HG03103 (cell line): ENCODE measurements around the gene PPP1R14C.

Experiments
- ATAC-seq: cut with Tn5 transposase; IDR thresholded peaks from one replicate; pipeline ENCODE4 v1.9.1; 2021; ENCODE audit warnings: low read depth; ENCODE audit not compliant: unreplicated experiment

The PPP1R14C gene

GRCh38 chr6:150267686-150268561, 125.1 kb downstream of the PPP1R14C start:
- no peak for ATAC-seq

- no peak for ATAC-seq
These were observed 126.4 kb downstream of the PPP1R14C start for GRCh38 chr6:150269130-150269856.

DNA sequence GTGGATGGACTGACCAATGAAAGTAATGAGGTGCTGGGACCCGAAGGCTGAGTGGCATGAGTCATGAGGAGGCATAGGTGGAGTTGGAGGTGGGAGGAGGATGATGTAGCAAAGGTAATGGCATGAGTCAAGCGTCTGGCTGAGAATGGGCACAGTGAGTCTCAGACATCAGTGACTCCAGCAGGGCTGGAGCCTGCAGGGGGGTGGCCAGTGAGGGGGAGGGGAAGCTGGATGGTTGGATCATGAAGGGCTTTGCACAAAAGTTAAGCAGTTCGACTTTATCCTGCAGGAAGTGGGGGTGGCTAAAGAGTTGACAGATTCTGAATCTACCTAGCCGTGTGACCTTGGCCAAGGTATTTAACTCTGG, 127.0 kb downstream of the PPP1R14C start:
- no peak for ATAC-seq

GRCh38 chr6:150270330-150271052, 127.6 kb downstream of the PPP1R14C start:
- ATAC-seq, result no peak

DNA sequence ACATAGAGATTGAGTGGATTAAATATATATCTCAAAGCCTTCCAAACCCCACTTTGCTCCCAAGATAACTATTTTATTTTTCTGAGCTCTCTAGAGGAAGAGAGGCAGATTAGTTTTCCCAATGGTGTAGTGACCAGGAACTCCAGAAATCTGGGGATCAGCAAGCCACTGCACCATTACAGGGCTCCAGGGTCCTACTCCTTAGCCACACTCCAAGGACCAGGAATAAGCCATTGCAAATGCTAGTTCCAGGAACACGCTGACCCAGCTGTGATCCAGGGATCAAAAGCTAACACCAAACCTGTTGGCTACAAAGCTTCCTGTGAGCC, 128.3 kb downstream of the PPP1R14C start:
- ATAC-seq, result no peak

GRCh38 chr6:150271501-150272263, 128.8 kb downstream of the PPP1R14C start:
- no peak for ATAC-seq

DNA sequence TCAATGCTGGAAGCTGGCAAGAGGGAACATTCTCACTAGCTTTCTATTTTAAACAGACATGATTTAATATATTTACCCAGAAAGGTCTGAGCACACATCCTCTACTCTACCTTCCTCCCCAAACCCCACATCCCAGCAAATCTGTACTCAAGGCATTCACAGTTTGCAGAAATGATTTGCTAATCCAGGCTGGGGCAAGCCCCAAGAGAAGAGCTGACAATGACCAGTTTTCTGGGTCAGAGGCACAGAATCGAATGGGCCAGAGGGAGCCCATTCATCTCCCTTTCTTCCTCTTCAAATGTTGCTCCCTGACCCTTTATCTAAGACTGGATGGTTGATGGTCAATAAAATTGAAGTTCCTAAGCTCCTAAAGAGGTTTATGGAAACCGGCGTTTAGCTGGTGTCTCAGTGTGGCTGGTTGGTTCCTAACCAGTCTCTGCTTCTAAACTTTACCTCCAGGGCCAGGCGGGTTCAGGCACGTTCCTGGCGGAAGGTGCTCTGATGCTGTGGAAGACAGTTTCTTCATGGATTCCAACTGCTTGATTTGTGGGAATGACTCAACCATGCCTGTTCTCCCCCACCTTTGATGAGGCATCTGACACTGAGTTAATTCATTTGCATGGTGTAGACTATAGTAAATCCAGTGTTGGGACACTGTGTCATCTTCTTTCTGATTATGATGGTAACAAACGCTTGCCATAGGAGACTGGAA, 129.6 kb downstream of the PPP1R14C start:
- ATAC-seq, result no peak

- ATAC-seq, result no peak
These were observed 130.1 kb downstream of the PPP1R14C start for GRCh38 chr6:150272976-150273315.

GRCh38 chr6:150273457-150274309, 130.8 kb downstream of the PPP1R14C start:
- no peak for ATAC-seq

GRCh38 chr6:150275489-150275888, 132.6 kb downstream of the PPP1R14C start:
- ATAC-seq, result no peak

GRCh38 chr6:150276168-150276936, 133.5 kb downstream of the PPP1R14C start:
- ATAC-seq, result no peak

GRCh38 chr6:150276937-150277742, 134.3 kb downstream of the PPP1R14C start:
- no peak for ATAC-seq

GRCh38 chr6:150279533-150279932, 136.7 kb downstream of the PPP1R14C start:
- no peak for ATAC-seq

DNA sequence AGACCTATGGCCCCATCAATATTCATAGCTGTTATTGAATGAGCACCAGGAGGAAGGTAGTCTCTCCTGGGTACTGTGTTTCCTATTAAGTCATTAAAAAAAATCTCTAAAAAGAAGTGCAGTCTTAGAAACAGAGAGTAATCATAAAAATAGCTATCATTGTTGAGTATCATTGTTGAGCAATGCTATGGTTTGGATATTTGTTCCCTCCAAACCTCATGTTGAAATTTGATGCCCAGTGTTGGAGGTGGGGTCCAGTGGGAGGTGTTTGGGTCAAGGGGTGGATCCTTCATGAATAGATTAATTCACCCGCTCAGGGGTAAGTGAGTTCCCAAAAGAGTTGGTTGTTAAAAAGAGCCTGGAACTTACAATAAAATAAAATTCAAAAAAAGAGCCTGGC, 137.9 kb downstream of the PPP1R14C start:
- no peak for ATAC-seq

DNA sequence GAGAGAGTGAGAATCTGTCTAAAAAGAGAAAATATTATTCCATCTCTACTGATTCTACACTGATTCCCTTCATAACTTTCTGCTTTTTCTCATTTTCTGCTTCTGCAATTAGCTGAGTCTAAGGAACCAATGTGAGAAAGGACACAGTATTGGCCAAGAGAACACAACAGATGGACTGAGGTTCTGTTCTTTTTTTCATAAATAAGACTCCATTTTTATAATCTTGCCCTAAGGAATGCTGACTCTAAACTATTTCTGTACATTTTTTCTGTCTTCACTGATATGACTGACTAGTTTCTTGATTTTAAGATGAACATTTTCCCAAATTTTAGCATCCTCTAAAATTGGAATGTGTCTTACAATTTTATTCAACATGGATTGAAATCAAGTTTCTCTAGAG, 138.9 kb downstream of the PPP1R14C start:
- ATAC-seq, result no peak

- no peak for ATAC-seq
These were observed 140.0 kb downstream of the PPP1R14C start for GRCh38 chr6:150282806-150283205.

GRCh38 chr6:150286460-150286859, 143.6 kb downstream of the PPP1R14C start:
- no peak for ATAC-seq

DNA sequence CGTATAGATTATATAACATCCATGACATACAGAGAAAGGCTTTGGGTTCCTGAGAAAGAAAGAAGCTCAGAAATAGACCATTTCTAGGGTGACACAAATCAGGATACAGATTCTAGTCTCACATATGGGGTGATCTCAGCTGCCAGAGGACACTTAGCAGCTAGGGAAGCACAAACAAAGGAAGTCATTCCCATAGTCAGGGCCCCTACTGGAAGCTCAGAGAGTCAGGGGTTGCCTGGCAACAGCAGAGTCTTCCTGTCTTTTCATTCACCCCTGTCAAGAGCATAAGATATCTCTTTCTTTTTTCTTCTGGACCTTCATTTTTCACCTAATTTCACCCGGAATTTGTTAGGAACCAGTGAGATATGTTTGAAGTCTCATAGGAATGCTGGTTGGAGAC, 144.1 kb downstream of the PPP1R14C start:
- no peak for ATAC-seq
